ENCODE data around the gene DPYSL5. TPM values are rescaled to one million over a fixed set of nuclear protein-coding genes. Genes with fewer than 3 reads are reported as not detected.

DPYSL5 gene
- total and polyA plus RNA-seq, 2 donors (not counting 1 experiment from before 2014, with no cell fraction given), result not detected

DNA sequence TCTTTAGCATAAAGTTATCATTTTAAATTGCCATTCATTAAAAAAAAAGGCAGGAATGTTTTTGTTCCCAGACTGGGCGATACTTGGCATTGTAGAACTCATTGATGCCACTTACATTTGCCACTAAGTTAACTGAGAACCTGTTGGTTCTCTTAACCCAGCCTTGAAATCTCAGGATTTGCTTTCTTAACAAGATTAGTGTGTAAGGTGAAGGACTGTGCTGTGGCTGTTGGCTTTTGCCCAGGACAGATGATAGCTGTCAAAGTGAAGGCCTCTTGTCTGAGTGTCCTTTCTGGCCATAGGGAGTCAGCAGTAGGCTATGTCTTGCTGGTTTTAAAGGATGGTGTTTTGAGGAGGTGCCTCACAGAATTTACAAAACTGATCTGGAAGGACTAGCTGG lies 2.6 kb downstream of the DPYSL5 start:
- Mint-ChIP-seq H3K4me1 (peaks cover 18% of the 10 kb centered on the region), H3K9me3 (ENCODE audit: insufficient read depth) (no peaks in the 10 kb centered on the region), H3K27ac (no peak overlapping the region), H3K27me3 (peaks cover 54% of the 10 kb centered on the region), H3K4me3 (peak overlapping the region; percentile 62)
- no peaks in the 10 kb centered on the region for H3K36me3 ChIP-seq (replicated peaks in 1 of 2; ENCODE audit: control extremely low read depth in 1 of 2, control insufficient read depth in 1 of 2, extremely low read depth in 1 of 2, insufficient read depth in 2 of 2, low read length in 1 of 2)
- H3K27ac ChIP-seq (ENCODE audit: low read length in 2 of 2), result no peak overlapping the region
- no peak overlapping the region for H2AFZ ChIP-seq (ENCODE audit: insufficient read depth, low read depth, low read length, poor library complexity, severe bottlenecking)
- H3K79me2 ChIP-seq (ENCODE audit: control insufficient read depth, insufficient read depth, low read length), result no peaks in the 10 kb centered on the region
- no peak overlapping the region for H3K9ac ChIP-seq (ENCODE audit: low read length)
- intact Hi-C loops (cut with micrococcal nuclease), result no loop called here
- CTCF ChIA-PET, result interaction anchor here (0.9 to 1.7 kb wide), 2 partner anchors 91 to 453 kb away, joined by 4 to 5 read pairs; no protein-coding TSS in a partner anchor
- no peak overlapping the region for H3K4me2 ChIP-seq (replicated peaks; ENCODE audit: low read depth, low read length, poor library complexity, severe bottlenecking)
- WGBS (ENCODE audit: insufficient coverage), result no CpG with 5 or more reads among the region's 1 CpG
- no peaks in the 10 kb centered on the region for H4K20me1 ChIP-seq (ENCODE audit: control insufficient read depth, insufficient read depth, low read length, poor library complexity, severe bottlenecking)
- ATAC-seq (ENCODE audit: low read depth) (no peak), DNase-seq (no peak)
- POLR2A ChIA-PET, result no interaction called here
- H3K9me3 ChIP-seq (ENCODE audit: control extremely low read depth in 1 of 3, control insufficient read depth in 2 of 3, insufficient read depth in 1 of 3, low read length in 2 of 3), result peaks cover 0 to 8% (median 0%) of the 10 kb centered on the region in 3 donors
- H3K4me3 ChIP-seq (ENCODE audit: control extremely low read depth in 1 of 5, extremely low read depth in 1 of 5, insufficient read depth in 1 of 5, low read depth in 2 of 5, low read length in 4 of 5), result no peak overlapping the region
- TF ChIP-seq, protein P1, sequence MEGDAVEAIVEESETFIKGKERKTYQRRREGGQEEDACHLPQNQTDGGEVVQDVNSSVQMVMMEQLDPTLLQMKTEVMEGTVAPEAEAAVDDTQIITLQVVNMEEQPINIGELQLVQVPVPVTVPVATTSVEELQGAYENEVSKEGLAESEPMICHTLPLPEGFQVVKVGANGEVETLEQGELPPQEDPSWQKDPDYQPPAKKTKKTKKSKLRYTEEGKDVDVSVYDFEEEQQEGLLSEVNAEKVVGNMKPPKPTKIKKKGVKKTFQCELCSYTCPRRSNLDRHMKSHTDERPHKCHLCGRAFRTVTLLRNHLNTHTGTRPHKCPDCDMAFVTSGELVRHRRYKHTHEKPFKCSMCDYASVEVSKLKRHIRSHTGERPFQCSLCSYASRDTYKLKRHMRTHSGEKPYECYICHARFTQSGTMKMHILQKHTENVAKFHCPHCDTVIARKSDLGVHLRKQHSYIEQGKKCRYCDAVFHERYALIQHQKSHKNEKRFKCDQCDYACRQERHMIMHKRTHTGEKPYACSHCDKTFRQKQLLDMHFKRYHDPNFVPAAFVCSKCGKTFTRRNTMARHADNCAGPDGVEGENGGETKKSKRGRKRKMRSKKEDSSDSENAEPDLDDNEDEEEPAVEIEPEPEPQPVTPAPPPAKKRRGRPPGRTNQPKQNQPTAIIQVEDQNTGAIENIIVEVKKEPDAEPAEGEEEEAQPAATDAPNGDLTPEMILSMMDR (IDR thresholded peaks at IDR 0.05), result no peak
- no peak for TF ChIP-seq EZH2 (IDR thresholded peaks at IDR 0.05; ENCODE audit: borderline replicate concordance, insufficient read depth, low read depth, low read length, poor library complexity, severe bottlenecking)
- H3K27me3 ChIP-seq (replicated peaks in 1 of 4; ENCODE audit: control extremely low read depth in 1 of 4, control insufficient read depth in 3 of 4, insufficient read depth in 4 of 4, low read length in 3 of 4), result peaks cover 0 to 75% (median 44%) of the 10 kb centered on the region in 4 experiments
- peaks cover 37% of the 10 kb centered on the region in 2 donors for H3K4me1 ChIP-seq (ENCODE audit: control insufficient read depth in 2 of 2, insufficient read depth in 2 of 2, low read length in 2 of 2)

DNA sequence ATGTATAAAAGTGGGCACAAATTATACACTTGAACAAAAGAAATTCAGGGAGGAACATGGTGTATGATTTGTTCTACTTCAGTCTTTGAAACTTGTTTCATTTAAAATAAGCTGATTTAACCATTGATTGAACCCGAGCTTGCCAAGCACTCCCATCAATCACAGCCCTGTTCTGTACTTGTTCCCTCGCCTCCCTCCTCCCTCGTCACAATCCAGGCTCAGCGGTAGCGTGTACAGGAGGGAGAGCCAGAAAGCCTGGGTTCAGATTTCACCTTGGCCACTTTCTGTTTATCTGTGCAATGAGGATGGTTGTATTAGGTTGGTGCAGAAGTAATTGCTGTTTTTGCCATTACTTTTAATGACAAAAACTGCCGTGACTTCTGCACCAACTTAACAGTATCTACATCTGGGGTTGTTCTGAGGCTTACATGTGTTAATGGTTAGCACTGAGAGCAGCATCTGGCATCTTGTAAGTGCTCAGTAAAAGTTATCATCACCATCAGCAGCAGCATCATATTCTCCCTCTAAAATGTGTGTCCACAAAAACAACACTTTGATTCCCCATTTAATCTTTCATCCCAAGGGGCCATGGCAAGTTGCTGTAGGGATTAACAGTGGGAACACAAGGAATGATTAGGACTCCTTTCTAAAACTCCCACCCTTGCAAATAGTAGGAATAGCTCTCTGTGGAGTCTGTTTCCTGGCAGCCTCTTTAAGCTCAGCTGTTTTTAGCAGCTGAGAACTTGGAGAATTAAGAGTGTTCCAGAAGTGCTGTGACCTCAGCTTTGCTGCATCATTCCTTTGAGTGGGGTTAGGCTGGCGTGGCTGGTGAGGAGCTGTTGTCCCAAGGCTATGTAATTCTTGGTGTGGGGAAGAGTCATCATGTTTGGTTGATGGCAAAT lies 4.7 kb downstream of the DPYSL5 start:
- Histone ChIP-seq H4K20me1 (ENCODE audit: control insufficient read depth, insufficient read depth, low read length, poor library complexity, severe bottlenecking) (no peaks in the 10 kb centered on the region), H3K9ac (ENCODE audit: low read length) (no peak overlapping the region), H2AFZ (ENCODE audit: insufficient read depth, low read depth, low read length, poor library complexity, severe bottlenecking) (no peak overlapping the region), H3K36me3 (replicated peaks in 1 of 2; ENCODE audit: control extremely low read depth in 1 of 2, control insufficient read depth in 1 of 2, extremely low read depth in 1 of 2, insufficient read depth in 2 of 2, low read length in 1 of 2) (no peaks in the 10 kb centered on the region), H3K4me1 (ENCODE audit: control insufficient read depth in 2 of 2, insufficient read depth in 2 of 2, low read length in 2 of 2) (peaks cover 22 to 23% of the 10 kb centered on the region in 2 donors), H3K4me2 (replicated peaks; ENCODE audit: low read depth, low read length, poor library complexity, severe bottlenecking) (no peak overlapping the region), H3K27me3 (replicated peaks in 1 of 4; ENCODE audit: control extremely low read depth in 1 of 4, control insufficient read depth in 3 of 4, insufficient read depth in 4 of 4, low read length in 3 of 4) (peaks cover 0 to 53% (median 29%) of the 10 kb centered on the region in 4 experiments), H3K27ac (ENCODE audit: low read length in 2 of 2) (no peak overlapping the region), H3K79me2 (ENCODE audit: control insufficient read depth, insufficient read depth, low read length) (no peaks in the 10 kb centered on the region), H3K4me3 (ENCODE audit: control extremely low read depth in 1 of 5, extremely low read depth in 1 of 5, insufficient read depth in 1 of 5, low read depth in 2 of 5, low read length in 4 of 5) (no peak overlapping the region), H3K9me3 (ENCODE audit: control extremely low read depth in 1 of 3, control insufficient read depth in 2 of 3, insufficient read depth in 1 of 3, low read length in 2 of 3) (peaks cover 0 to 8% (median 0%) of the 10 kb centered on the region in 3 donors)
- ATAC-seq (ENCODE audit: low read depth) (no peak), DNase-seq (no peak)
- 50% methylated on average over 1 of the region's 7 CpGs for WGBS (ENCODE audit: insufficient coverage)
- TF ChIP-seq, protein P1 (IDR thresholded peaks at IDR 0.05), result no peak
- no peak for TF ChIP-seq EZH2 (IDR thresholded peaks at IDR 0.05; ENCODE audit: borderline replicate concordance, insufficient read depth, low read depth, low read length, poor library complexity, severe bottlenecking)
- CTCF ChIA-PET, result interaction anchor here (1.2 kb wide), 1 partner anchor 8 kb away, joined by 3 read pairs; no protein-coding TSS in a partner anchor
- intact Hi-C loops (cut with micrococcal nuclease), result no loop called here
- Mint-ChIP-seq H3K9me3 (ENCODE audit: insufficient read depth) (no peaks in the 10 kb centered on the region), H3K27me3 (peaks cover 51% of the 10 kb centered on the region), H3K4me3 (no peak overlapping the region), H3K27ac (no peak overlapping the region), H3K4me1 (peaks cover 7% of the 10 kb centered on the region)
- POLR2A ChIA-PET, result no interaction called here

Measured in B cell (primary cell).